Measurements from ENCODE around the gene DHX35. TPM values are rescaled to one million over a fixed set of nuclear protein-coding genes. Genes with fewer than 3 reads are reported as not detected.

DHX35 gene
- total and polyA plus RNA-seq, 2 experiments from 2014 or later: 8.3 to 25.9 TPM

- TF ChIP-seq, protein P1, sequence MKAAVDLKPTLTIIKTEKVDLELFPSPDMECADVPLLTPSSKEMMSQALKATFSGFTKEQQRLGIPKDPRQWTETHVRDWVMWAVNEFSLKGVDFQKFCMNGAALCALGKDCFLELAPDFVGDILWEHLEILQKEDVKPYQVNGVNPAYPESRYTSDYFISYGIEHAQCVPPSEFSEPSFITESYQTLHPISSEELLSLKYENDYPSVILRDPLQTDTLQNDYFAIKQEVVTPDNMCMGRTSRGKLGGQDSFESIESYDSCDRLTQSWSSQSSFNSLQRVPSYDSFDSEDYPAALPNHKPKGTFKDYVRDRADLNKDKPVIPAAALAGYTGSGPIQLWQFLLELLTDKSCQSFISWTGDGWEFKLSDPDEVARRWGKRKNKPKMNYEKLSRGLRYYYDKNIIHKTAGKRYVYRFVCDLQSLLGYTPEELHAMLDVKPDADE (IDR thresholded peaks at IDR 0.05): no peak
- TF ChIP-seq POLR2AphosphoS5 (IDR thresholded peaks at IDR 0.05; ENCODE audit: low read depth) (no peak), ZNF331 (CRISPR knock-in tag; IDR thresholded peaks at IDR 0.05; ENCODE audit: low read depth) (no peak), ZNF114 (CRISPR knock-in tag; IDR thresholded peaks at IDR 0.05) (no peak), CREB1 (CRISPR knock-in tag; IDR thresholded peaks at IDR 0.05; ENCODE audit: low read depth) (no peak), JUNB (IDR thresholded peaks at IDR 0.05; ENCODE audit: unreplicated experiment) (no peak), EZH2phosphoT487 (IDR thresholded peaks at IDR 0.05; ENCODE audit: unreplicated experiment) (no peak)
- TF ChIP-seq, protein P2, sequence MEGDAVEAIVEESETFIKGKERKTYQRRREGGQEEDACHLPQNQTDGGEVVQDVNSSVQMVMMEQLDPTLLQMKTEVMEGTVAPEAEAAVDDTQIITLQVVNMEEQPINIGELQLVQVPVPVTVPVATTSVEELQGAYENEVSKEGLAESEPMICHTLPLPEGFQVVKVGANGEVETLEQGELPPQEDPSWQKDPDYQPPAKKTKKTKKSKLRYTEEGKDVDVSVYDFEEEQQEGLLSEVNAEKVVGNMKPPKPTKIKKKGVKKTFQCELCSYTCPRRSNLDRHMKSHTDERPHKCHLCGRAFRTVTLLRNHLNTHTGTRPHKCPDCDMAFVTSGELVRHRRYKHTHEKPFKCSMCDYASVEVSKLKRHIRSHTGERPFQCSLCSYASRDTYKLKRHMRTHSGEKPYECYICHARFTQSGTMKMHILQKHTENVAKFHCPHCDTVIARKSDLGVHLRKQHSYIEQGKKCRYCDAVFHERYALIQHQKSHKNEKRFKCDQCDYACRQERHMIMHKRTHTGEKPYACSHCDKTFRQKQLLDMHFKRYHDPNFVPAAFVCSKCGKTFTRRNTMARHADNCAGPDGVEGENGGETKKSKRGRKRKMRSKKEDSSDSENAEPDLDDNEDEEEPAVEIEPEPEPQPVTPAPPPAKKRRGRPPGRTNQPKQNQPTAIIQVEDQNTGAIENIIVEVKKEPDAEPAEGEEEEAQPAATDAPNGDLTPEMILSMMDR (conservative IDR thresholded peaks at IDR 0.05; ENCODE audit: low read depth in 2 of 2): no peak
Observed at GRCh38 chr20:38961530-38962043, 557 bp upstream of the DHX35 start (continued).

- peak overlapping the region; percentile 98 for H3K27ac Mint-ChIP-seq
- H2AFZ ChIP-seq: peak overlapping the region; percentile 44; the same call in 1 of the 2 replicates
- peaks cover 56% of the 10 kb centered on the region for H3K79me2 ChIP-seq (replicated peaks; ENCODE audit: insufficient read depth)
- peak overlapping the region; percentile 99 for H3K4me3 Mint-ChIP-seq
- peak overlapping the region; percentile 82 for H3K4me2 ChIP-seq
- peaks cover 14% of the 10 kb centered on the region for H3K4me1 Mint-ChIP-seq
- peak overlapping the region; percentile 94; the same call in 1 of the 2 replicates for H3K27ac ChIP-seq (ENCODE audit: low read depth)
- TF ChIP-seq, protein P1 (IDR thresholded peaks at IDR 0.05): no peak
- TF ChIP-seq EZH2phosphoT487 (IDR thresholded peaks at IDR 0.05; ENCODE audit: unreplicated experiment) (no peak), ZNF331 (CRISPR knock-in tag; IDR thresholded peaks at IDR 0.05; ENCODE audit: low read depth) (no peak), JUNB (IDR thresholded peaks at IDR 0.05; ENCODE audit: unreplicated experiment) (no peak), STAT1 (IDR thresholded peaks at IDR 0.05; ENCODE audit: unreplicated experiment) (no peak), NANOG (IDR thresholded peaks at IDR 0.05; ENCODE audit: borderline replicate concordance) (no peak)
- TF ChIP-seq, protein P3, sequence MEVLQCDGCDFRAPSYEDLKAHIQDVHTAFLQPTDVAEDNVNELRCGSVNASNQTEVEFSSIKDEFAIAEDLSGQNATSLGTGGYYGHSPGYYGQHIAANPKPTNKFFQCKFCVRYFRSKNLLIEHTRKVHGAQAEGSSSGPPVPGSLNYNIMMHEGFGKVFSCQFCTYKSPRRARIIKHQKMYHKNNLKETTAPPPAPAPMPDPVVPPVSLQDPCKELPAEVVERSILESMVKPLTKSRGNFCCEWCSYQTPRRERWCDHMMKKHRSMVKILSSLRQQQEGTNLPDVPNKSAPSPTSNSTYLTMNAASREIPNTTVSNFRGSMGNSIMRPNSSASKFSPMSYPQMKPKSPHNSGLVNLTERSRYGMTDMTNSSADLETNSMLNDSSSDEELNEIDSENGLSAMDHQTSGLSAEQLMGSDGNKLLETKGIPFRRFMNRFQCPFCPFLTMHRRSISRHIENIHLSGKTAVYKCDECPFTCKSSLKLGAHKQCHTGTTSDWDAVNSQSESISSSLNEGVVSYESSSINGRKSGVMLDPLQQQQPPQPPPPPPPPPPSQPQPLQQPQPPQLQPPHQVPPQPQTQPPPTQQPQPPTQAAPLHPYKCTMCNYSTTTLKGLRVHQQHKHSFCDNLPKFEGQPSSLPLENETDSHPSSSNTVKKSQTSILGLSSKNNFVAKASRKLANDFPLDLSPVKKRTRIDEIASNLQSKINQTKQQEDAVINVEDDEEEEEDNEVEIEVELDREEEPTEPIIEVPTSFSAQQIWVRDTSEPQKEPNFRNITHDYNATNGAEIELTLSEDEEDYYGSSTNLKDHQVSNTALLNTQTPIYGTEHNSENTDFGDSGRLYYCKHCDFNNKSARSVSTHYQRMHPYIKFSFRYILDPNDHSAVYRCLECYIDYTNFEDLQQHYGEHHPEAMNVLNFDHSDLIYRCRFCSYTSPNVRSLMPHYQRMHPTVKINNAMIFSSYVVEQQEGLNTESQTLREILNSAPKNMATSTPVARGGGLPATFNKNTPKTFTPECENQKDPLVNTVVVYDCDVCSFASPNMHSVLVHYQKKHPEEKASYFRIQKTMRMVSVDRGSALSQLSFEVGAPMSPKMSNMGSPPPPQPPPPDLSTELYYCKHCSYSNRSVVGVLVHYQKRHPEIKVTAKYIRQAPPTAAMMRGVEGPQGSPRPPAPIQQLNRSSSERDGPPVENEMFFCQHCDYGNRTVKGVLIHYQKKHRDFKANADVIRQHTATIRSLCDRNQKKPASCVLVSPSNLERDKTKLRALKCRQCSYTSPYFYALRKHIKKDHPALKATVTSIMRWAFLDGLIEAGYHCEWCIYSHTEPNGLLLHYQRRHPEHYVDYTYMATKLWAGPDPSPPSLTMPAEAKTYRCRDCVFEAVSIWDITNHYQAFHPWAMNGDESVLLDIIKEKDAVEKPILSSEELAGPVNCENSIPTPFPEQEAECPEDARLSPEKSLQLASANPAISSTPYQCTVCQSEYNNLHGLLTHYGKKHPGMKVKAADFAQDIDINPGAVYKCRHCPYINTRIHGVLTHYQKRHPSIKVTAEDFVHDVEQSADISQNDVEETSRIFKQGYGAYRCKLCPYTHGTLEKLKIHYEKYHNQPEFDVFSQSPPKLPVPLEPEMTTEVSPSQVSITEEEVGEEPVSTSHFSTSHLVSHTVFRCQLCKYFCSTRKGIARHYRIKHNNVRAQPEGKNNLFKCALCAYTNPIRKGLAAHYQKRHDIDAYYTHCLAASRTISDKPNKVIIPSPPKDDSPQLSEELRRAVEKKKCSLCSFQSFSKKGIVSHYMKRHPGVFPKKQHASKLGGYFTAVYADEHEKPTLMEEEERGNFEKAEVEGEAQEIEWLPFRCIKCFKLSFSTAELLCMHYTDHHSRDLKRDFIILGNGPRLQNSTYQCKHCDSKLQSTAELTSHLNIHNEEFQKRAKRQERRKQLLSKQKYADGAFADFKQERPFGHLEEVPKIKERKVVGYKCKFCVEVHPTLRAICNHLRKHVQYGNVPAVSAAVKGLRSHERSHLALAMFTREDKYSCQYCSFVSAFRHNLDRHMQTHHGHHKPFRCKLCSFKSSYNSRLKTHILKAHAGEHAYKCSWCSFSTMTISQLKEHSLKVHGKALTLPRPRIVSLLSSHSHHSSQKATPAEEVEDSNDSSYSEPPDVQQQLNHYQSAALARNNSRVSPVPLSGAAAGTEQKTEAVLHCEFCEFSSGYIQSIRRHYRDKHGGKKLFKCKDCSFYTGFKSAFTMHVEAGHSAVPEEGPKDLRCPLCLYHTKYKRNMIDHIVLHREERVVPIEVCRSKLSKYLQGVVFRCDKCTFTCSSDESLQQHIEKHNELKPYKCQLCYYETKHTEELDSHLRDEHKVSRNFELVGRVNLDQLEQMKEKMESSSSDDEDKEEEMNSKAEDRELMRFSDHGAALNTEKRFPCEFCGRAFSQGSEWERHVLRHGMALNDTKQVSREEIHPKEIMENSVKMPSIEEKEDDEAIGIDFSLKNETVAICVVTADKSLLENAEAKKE (CRISPR knock-in tag; IDR thresholded peaks at IDR 0.05): no peak
- TF ChIP-seq, protein P2 (conservative IDR thresholded peaks at IDR 0.05; ENCODE audit: low read depth in 2 of 2): no peak
- peaks cover 10% of the 10 kb centered on the region for H3K4me1 ChIP-seq (ENCODE audit: insufficient read depth)
- peaks cover 6% of the 10 kb centered on the region for H3K27me3 Mint-ChIP-seq (ENCODE audit: insufficient read depth, low read depth, poor library complexity)
- H3K36me3 ChIP-seq (ENCODE audit: insufficient read depth): no peaks in the 10 kb centered on the region
- ATAC-seq: no peak
- no peaks in the 10 kb centered on the region; the same call in 2 of the 3 replicates for H3K9me3 Mint-ChIP-seq
- H3K27me3 ChIP-seq (ENCODE audit: insufficient read depth): no peaks in the 10 kb centered on the region
- no peaks in the 10 kb centered on the region for H3F3A ChIP-seq (replicated peaks; ENCODE audit: low read depth)
- H3K9me2 ChIP-seq (ENCODE audit: insufficient read depth): no peaks in the 10 kb centered on the region
- peaks cover 3% of the 10 kb centered on the region; the same call in 1 of the 2 replicates for H4K20me1 ChIP-seq (replicated peaks; ENCODE audit: insufficient read depth)
- H3K36me3 Mint-ChIP-seq (ENCODE audit: low read depth): peaks cover 4% of the 10 kb centered on the region; the same call in 2 of the 3 replicates
- H3K4me3 ChIP-seq: peak overlapping the region; percentile 67
- no peak for DNase-seq (ENCODE audit: low spot score)
Observed at GRCh38 chr20:38962928-38963401, 821 bp downstream of the DHX35 start.
